Kidney epithelial cell (primary cell): ENCODE data around the gene DPPA5. TPM values are rescaled to one million over a fixed set of nuclear protein-coding genes. Genes with fewer than 3 reads are reported as not detected.
"Not testable (repeated sequence)": the region's sequence is repeated elsewhere in the genome, so short reads cannot be mapped to it uniquely, and the experiment has no call there.

Experiments used
- DNase-seq: peaks from one replicate; pipeline ENCODE4 v3.0.0-alpha.2; 2010; ENCODE audit warnings: low read depth
- H3K27me3 ChIP-seq: 2 replicates; pipeline ENCODE4 v1.6.0; 2011; ENCODE audit warnings: low read length; ENCODE audit not compliant: control insufficient read depth, insufficient read depth
- H3K36me3 ChIP-seq: 2 replicates; pipeline ENCODE4 v1.5.1; 2011; ENCODE audit warnings: low read length; ENCODE audit not compliant: control insufficient read depth, insufficient read depth
- H3K4me3 ChIP-seq: 2 replicates; pipeline ENCODE4 v1.5.1; 2011; ENCODE audit warnings: low read depth, mild to moderate bottlenecking, control low read depth, low read length
- CTCF ChIP-seq: IDR thresholded peaks from 2 replicates; pipeline ENCODE4 v1.5.1; 2011; ENCODE audit warnings: mild to moderate bottlenecking, moderate library complexity, low read length, control low read depth, inconsistent platforms; ENCODE audit not compliant: insufficient read depth, poor library complexity, severe bottlenecking
- total RNA-seq: library from RNA; depleted of rRNA; stranded (reverse); fragments of >200 nt; gene quantifications from 2 replicates; pipeline ENCODE4 v1.2.3, GENCODE V29; 2015

Gene DPPA5
- total RNA-seq, 1 donor from 2014 or later = not detected

DNA sequence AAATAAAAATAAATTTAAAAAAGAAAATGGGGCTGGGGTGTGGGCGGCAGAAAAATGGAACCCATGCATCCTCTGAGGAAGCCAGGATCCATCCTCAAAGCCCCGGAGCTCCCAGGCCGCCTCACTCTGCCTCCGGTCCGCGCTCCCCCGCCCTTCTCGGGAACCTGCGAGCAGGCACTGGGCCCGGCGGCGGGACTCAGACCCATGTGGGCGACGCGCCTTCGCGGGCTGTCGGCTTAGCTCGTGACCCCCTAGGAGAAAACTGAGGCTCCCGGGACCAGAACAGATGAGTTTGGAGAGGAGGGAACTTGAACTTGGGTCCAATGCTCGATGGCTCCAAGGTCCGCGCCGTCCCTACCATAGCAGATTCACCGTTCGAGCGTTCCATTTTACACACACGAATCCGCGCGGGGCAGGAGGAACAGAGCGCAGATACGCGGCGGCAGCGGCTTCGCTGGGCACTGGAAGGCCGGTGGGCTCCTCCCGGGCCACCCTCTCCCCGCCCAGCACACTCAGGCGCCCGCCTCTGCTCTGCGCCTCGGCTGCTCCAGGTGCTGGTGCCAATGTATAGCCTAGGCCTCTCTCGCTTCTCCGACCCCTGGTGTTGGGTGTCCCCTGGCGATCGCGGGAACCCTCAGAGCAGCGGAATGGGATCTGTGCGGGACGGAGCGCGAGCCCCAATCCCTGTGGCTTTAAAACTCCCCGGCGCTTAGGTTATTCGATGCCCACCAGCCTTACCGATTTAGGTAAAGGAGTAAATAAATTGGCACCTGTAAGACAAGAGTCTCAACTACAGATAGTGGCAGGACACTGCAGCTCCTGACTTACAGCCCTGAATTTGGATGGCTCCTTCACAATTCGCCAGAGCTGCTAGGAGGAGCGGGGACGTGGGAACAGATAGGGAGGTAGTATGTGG is 39.2 kb downstream of the DPPA5 start:
- peaks cover 11% of the 10 kb centered on the region for H3K27me3 ChIP-seq
- H3K4me3 ChIP-seq = peak overlapping the region; percentile 24
- TF ChIP-seq CTCF = no peak
- no peak for DNase-seq
- H3K36me3 ChIP-seq = no peaks in the 10 kb centered on the region

- H3K27me3 ChIP-seq, DNase-seq, H3K36me3 ChIP-seq: not testable (repeated sequence)
- peak overlapping the region; percentile 68 for H3K4me3 ChIP-seq
Measured at GRCh38 chr6:73310503-73310845, 43.6 kb downstream of the DPPA5 start.

DNA sequence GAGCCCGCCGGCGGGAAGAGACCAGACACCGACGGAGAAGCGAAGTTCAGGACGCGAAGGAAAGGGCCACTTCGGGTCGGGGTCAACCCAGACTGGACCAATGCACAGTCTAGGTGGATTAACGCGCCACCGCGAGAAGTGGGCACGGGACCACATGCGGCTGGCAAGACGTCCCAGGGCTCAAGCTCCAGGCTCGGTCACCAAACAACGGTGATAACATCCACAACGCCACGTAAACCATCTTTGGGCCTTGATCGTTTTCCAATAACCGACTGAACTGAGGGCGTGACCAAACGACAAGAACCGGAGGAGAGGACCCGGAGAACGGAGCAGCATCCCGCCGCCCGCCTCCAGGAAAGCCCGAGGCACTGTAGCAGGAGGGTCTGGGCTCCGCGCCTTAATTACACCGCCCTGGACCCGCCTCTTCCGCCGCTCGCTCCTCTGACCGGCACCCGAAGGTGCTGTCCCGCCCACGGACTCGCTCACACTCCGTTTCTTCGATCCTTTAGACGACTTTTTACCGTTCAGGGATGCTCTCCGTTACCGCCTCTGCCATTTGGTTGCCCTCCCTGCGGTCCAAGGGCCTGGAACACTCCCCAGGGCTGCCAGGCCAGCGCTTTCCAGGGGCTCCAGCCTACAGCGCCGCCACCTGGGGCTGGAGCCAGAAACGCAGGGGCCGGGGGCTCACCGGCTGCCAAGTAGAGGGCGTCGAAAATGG is 44.1 kb downstream of the DPPA5 start:
- TF ChIP-seq CTCF = peak; percentile 84
- Histone ChIP-seq H3K4me3 (peak overlapping the region; percentile 68), H3K36me3 (no peaks in the 10 kb centered on the region), H3K27me3 (peaks cover 5% of the 10 kb centered on the region)
- DNase-seq = no peak

GRCh38 chr6:73309535-73309784 is 44.6 kb downstream of the DPPA5 start:
- TF ChIP-seq CTCF = no peak
- Histone ChIP-seq H3K36me3 (no peaks in the 10 kb centered on the region), H3K27me3 (no peaks in the 10 kb centered on the region), H3K4me3 (peak overlapping the region; percentile 68)
- DNase-seq = no peak

- Histone ChIP-seq H3K4me3 (peak overlapping the region; percentile 68), H3K27me3 (no peaks in the 10 kb centered on the region), H3K36me3 (no peaks in the 10 kb centered on the region)
- TF ChIP-seq CTCF = peak; percentile 35
- DNase-seq = no peak
Measured at GRCh38 chr6:73308712-73309534, 45.2 kb downstream of the DPPA5 start.

- DNase-seq, H3K27me3 ChIP-seq, H3K4me3 ChIP-seq, H3K36me3 ChIP-seq: not testable (repeated sequence)
Measured at GRCh38 chr6:73303773-73304172, 50.3 kb downstream of the DPPA5 start.

Other genes starting within 250 kb of the DPPA5 start
- not detected in 2 replicates for gene KHDC1L, start 128.8 kb downstream of the DPPA5 start, total RNA-seq
- 2.9 and 3.3 TPM in 2 replicates for gene KHDC1, start 91.1 kb downstream of the DPPA5 start, total RNA-seq
- not detected in 2 replicates for gene KHDC3L, start 8.4 kb upstream of the DPPA5 start, total RNA-seq
- 0.41 and 0.50 TPM in 2 replicates for gene OOEP, start 15.6 kb upstream of the DPPA5 start, total RNA-seq
- gene DDX43, start 40.6 kb upstream of the DPPA5 start, total RNA-seq = 1.1 and 1.2 TPM in 2 replicates
- 8.1 and 9.5 TPM in 2 replicates for gene CGAS, start 98.0 kb upstream of the DPPA5 start, total RNA-seq
- gene MTO1, start 107.5 kb upstream of the DPPA5 start, total RNA-seq = 27.5 and 34.9 TPM in 2 replicates
- 16,505 and 18,187 TPM in 2 replicates for gene EEF1A1, start 166.8 kb upstream of the DPPA5 start, total RNA-seq